RPMI7951 (cell line): ENCODE results near the gene RTN4RL1. TPM values are rescaled to one million over a fixed set of nuclear protein-coding genes. Genes with fewer than 3 reads are reported as not detected.

Experiments used
- DNase-seq: peaks from one replicate; pipeline ENCODE4 v3.0.0-alpha.2; 2012; ENCODE audit warnings: low read depth
- total RNA-seq: library from RNA; depleted of rRNA; stranded (reverse); fragments of >200 nt; shearing (Covaris generic); gene quantifications from 2 replicates; pipeline ENCODE4 v1.2.3, GENCODE V29; 2014

Gene RTN4RL1
- total RNA-seq, 1 experiment from 2014 or later: 7.6 TPM

GRCh38 chr17:1919201-1919600 lies 105.9 kb downstream of the RTN4RL1 start:
- DNase-seq: no peak

GRCh38 chr17:1918346-1919162 lies 106.6 kb downstream of the RTN4RL1 start:
- no peak for DNase-seq

- DNase-seq: no peak
Observed at GRCh38 chr17:1916963-1917715, 108.0 kb downstream of the RTN4RL1 start.

- no peak for DNase-seq
Observed at GRCh38 chr17:1916316-1916715, 108.8 kb downstream of the RTN4RL1 start.

- no peak for DNase-seq
Observed at GRCh38 chr17:1915889-1916288, 109.2 kb downstream of the RTN4RL1 start.

GRCh38 chr17:1914661-1915083 lies 110.5 kb downstream of the RTN4RL1 start:
- no peak for DNase-seq

- no peak for DNase-seq
Observed at GRCh38 chr17:1913702-1914101, 111.4 kb downstream of the RTN4RL1 start.

GRCh38 chr17:1912146-1912545 lies 113.0 kb downstream of the RTN4RL1 start:
- no peak for DNase-seq

- DNase-seq: no peak
Observed at GRCh38 chr17:1909985-1910384, 115.1 kb downstream of the RTN4RL1 start.

GRCh38 chr17:1908699-1909309 lies 116.3 kb downstream of the RTN4RL1 start:
- DNase-seq: peak; percentile 73

GRCh38 chr17:1907909-1908698 lies 117.0 kb downstream of the RTN4RL1 start:
- DNase-seq: peak; percentile 29

GRCh38 chr17:1907216-1907631 lies 117.9 kb downstream of the RTN4RL1 start:
- DNase-seq: no peak

GRCh38 chr17:1906662-1907101 lies 118.5 kb downstream of the RTN4RL1 start:
- DNase-seq: peak; percentile 8

- DNase-seq: no peak
Observed at GRCh38 chr17:1905190-1905913, 119.8 kb downstream of the RTN4RL1 start.

- no peak for DNase-seq
Observed at GRCh38 chr17:1904273-1905182, 120.6 kb downstream of the RTN4RL1 start.

- DNase-seq: no peak
Observed at GRCh38 chr17:1899403-1900000, 125.6 kb downstream of the RTN4RL1 start.

GRCh38 chr17:1898872-1899271 lies 126.3 kb downstream of the RTN4RL1 start:
- DNase-seq: no peak

- DNase-seq: no peak
Observed at GRCh38 chr17:1898332-1898731, 126.8 kb downstream of the RTN4RL1 start.

GRCh38 chr17:1897105-1897656 lies 128.0 kb downstream of the RTN4RL1 start:
- no peak for DNase-seq
